Retinal pigment epithelial cell (primary cell): ENCODE data around the gene APBA2.

Source experiments
- DNase-seq: peaks from one replicate; pipeline ENCODE4 v3.0.0-alpha.2; 2010; ENCODE audit warnings: low read depth
- H3K4me3 ChIP-seq: 2 replicates; pipeline ENCODE4 v1.5.1; 2011; ENCODE audit warnings: mild to moderate bottlenecking, low read length, control low read depth, moderate library complexity
- TF ChIP-seq, protein P1 (sequence below): conservative IDR thresholded peaks from 2 replicates; pipeline ENCODE4 v1.5.1; 2011; ENCODE audit warnings: low read depth, low read length, control low read depth, inconsistent platforms

The APBA2 gene

DNA sequence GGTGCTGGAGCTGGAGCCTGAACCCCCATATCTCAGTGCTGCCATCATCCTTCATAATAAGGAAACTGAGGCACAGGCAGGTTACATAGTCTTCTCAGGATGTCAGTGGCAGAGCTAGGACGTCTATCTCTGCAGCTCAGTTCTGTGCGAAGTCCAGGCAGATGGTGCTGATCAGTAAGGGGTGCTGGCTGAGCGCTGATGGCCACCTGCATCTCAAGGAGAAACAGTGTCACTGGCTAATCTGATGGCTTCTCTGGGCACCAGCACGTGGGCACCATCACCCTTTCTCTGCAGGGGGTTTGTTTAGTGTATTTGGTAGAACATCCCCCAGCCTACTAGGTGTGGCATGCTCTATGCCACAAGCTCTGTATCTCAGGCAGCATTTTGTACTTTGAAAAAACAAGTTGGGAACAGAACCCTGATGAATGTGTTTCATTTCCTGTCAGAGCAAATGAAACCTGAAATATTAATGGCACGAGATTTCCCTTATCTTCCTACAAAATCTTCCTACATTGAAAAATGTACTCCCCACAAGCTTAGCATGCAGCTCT, 35.1 kb downstream of the APBA2 start:
- no peak overlapping the region for H3K4me3 ChIP-seq
- no peak for DNase-seq
- TF ChIP-seq, protein P1, sequence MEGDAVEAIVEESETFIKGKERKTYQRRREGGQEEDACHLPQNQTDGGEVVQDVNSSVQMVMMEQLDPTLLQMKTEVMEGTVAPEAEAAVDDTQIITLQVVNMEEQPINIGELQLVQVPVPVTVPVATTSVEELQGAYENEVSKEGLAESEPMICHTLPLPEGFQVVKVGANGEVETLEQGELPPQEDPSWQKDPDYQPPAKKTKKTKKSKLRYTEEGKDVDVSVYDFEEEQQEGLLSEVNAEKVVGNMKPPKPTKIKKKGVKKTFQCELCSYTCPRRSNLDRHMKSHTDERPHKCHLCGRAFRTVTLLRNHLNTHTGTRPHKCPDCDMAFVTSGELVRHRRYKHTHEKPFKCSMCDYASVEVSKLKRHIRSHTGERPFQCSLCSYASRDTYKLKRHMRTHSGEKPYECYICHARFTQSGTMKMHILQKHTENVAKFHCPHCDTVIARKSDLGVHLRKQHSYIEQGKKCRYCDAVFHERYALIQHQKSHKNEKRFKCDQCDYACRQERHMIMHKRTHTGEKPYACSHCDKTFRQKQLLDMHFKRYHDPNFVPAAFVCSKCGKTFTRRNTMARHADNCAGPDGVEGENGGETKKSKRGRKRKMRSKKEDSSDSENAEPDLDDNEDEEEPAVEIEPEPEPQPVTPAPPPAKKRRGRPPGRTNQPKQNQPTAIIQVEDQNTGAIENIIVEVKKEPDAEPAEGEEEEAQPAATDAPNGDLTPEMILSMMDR, result no peak

DNA sequence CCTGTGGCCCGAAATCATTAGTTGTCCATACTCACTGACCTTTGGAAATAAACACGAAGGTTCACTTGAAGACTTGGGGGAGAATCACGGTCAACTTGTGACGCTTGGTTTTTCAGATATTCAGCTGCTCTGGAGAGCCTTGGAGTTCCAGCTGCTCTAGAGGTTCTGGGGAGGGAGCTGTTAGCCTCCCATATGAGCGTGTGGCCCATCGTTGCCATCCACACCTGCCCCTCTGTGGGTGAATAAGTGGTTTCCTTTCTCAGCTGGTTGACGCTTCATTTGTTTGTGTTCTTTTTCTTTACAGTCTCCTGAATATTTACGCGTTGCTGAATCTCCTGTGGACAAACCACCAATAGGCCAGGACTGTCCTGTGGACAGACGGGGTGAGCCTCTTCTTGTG, 35.6 kb downstream of the APBA2 start:
- DNase-seq, result no peak
- TF ChIP-seq, protein P1, result no peak
- H3K4me3 ChIP-seq, result no peak overlapping the region

DNA sequence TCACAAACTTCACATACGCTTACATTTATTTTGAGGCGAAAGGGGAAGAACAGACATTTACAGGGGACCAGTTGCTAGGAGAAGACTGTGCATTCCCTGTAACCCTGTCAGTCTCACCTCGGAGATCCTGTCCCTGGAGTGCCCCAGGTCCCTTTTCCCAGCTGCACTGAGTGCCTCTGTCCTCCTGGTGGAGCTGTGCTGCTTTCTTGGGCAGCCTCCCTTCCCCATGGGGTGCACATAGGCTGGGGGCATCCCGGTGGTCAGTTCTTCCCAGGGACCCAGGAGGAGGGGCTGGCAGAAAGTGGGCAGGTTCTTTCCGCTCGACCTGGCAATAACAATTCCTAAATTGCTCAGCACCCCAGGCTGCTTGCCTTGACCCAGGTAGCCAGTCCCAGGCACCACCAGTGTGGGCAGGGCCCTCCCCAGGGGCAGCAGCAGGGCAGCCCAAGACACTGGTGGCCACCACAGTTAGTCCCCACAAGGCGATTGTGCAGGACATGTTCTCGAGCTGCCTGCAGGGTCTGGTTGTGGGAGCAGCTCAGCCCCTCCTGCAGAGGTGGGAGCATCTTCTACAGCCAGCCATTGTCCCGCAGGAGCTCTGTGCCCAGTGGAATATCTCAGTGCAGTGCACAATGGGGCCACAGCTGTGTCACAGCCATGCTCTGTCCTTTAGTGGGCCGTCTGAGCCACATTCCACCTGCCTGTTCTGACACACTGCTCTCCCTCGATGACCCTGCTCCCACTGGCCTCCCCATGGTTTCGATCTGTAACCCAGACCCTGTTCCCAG, 36.3 kb downstream of the APBA2 start:
- TF ChIP-seq, protein P1, result peak; percentile 53
- no peak for DNase-seq
- no peak overlapping the region for H3K4me3 ChIP-seq

DNA sequence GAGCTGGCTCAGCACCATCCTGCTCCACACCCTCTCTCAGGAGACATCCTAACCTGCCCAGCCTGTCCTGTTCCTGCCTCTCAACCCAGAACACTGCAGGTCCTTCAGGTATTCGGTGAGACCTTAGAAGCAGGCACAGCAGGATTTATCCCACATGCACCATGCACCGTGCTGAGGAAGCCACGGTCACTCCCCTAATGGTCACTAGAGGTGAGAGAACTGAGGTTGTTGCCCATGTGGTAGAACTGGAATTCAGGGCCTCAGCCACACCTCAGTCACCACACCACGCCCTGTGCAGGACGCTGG, 36.9 kb downstream of the APBA2 start:
- no peak overlapping the region for H3K4me3 ChIP-seq
- TF ChIP-seq, protein P1, result no peak
- DNase-seq, result no peak

DNA sequence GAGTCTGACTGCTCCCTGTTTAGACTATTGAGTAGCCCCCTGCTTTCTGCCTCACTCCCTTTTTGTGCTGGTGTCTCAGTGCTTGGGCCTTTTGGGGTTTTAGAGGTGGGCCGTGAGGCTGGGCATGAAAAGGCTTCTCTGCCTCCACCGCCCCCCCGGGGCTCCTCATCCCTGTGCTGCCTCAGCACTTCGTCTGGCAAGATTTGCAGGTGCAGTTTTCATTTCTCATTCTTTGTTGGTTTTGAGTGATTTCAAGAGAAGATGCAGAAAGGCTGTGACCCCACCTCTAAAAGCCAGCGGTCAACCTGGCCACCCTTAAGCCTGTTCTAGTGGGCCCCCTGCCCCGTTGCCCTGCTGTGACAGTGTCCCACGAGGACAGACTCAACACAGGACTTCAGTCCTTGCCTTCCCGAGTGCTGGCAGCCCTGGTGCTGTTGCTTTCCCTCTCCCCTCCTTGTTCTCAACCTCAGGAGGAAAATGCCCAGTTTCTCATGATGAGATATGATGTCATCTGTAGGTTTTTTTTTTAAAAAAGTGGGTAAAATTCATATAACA, 38.0 kb downstream of the APBA2 start:
- TF ChIP-seq, protein P1, result no peak
- no peak for DNase-seq
- no peak overlapping the region for H3K4me3 ChIP-seq

DNA sequence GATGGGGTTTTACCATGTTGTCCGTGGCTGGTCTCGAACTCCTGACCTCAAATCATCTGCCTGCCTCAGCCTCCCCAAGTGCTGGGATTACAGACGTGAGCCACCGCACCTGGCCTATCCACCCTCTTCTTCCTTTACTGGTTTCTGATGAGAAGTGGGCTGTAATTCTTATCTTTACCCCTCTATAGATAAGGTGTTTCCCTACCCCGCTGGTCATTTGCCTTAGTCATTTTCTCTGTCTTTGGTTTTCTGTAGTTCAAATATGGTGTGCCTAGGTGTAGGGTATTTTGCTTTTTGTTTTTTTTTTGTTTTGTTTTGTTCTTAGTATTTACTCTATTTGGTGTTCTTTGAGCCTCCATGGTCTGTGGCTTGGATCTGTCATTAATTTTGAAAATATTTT, 41.3 kb downstream of the APBA2 start:
- DNase-seq, result no peak
- TF ChIP-seq, protein P1, result no peak
- no peak overlapping the region for H3K4me3 ChIP-seq

DNA sequence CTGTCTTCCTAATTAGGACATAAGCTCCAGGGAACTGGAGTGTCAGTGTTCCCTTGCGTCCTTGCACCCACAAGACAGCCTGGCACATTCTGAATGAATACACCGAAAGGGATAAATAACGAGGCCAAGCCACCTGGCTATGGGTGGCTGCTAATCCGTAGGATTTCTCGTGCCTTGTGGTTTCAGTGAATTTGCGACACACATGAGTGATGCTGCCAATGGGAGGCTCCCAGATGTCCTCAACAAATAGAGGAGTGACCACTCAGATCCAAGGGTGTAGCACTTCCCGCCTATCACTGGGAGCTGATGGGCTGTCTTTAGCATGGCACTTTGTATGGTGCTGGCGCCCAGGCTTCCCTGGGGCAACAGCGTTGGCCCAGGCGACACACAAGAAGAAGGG, 43.4 kb downstream of the APBA2 start:
- TF ChIP-seq, protein P1, result no peak
- no peak overlapping the region for H3K4me3 ChIP-seq
- no peak for DNase-seq
